A549 (cell line): Measurements from ENCODE around the gene IGF2R. TPM values are rescaled to one million over a fixed set of nuclear protein-coding genes. Genes with fewer than 3 reads are reported as not detected.

Experiments used
- ATAC-seq, 2 experiments: fragments of 200-7000 bp in 1 of 2; fragments of >200 bp in 1 of 2; cut with Nextera tagmentation in 1 of 2; cut with Tn5 transposase in 1 of 2; 3 replicates each; pipeline versions ENCODE4 v1.8.0 to v1.9.1; 2018 to 2020; ENCODE audit warnings: mild to moderate bottlenecking in 1 of 2, moderate library complexity in 1 of 2
- CTCF ChIA-PET: fragments of 300-600 bp; sonication (Branson Sonifier 250); formaldehyde crosslinking; extraction: SDS; loops from one replicate; lab custom pipeline; 2021; ENCODE audit warnings: antibody characterized with exemption, inconsistent platforms; lab: Yijun Ruan, JAX
- POLR2A ChIA-PET: fragments of 350-600 bp; formaldehyde crosslinking; extraction: SDS; loops from one replicate; lab custom pipeline; 2021; ENCODE audit warnings: antibody characterized with exemption, inconsistent platforms; lab: Yijun Ruan, JAX
- DNase-seq, 2 experiments: peaks; one replicate each; pipeline versions ENCODE4 v3.0.0 to v3.0.0-alpha.2; 2011 to 2016; ENCODE audit warnings: low read depth in 1 of 2, low spot score in 1 of 2
- FAIRE-seq: peaks from 2 replicates; lab custom pipeline; 2011; peaks lifted over from hg19 to GRCh38; lab: Jason Lieb, UNC
- H3K27ac ChIP-seq, 2 experiments: fragments of >200 bp; sonication (Bioruptor Twin); formaldehyde crosslinking; 3 replicates each; pipeline ENCODE4 v1.5.1; 2016 to 2017
- H3K4me1 ChIP-seq: fragments of >200 bp; sonication (Bioruptor Twin); formaldehyde crosslinking; 3 replicates; pipeline ENCODE4 v1.6.1; 2016
- H3K4me2 ChIP-seq: fragments of >200 bp; sonication (Bioruptor Twin); formaldehyde crosslinking; 3 replicates; pipeline ENCODE4 v1.6.1; 2016
- H3K4me3 ChIP-seq: fragments of >200 bp; sonication (Bioruptor Twin); formaldehyde crosslinking; 3 replicates; pipeline ENCODE4 v1.5.1; 2016
- H3K9me3 ChIP-seq: fragments of >200 bp; sonication (Bioruptor Twin); formaldehyde crosslinking; 3 replicates; pipeline ENCODE4 v1.6.1; 2016
- CHD2 ChIP-seq: fragments of 150-350 bp; IDR thresholded peaks from 2 replicates; pipeline ENCODE4 v1.6.1; 2014; ENCODE audit warnings: low read length; ENCODE audit not compliant: partially characterized antibody
- EHMT2 ChIP-seq: fragments of 200-600 bp; sonication (generic); IDR thresholded peaks from 2 replicates; pipeline ENCODE4 v1.6.1; 2016; ENCODE audit warnings: antibody characterized with exemption, low read depth, mild to moderate bottlenecking, moderate library complexity
- EP300 ChIP-seq, 2 experiments: fragments of >200 bp; sonication (Bioruptor Twin); formaldehyde crosslinking; IDR thresholded peaks; 2 replicates in 1 of 2; 3 replicates in 1 of 2; pipeline ENCODE4 v1.6.1; 2016 to 2017
- FOXS1 ChIP-seq: fragments of 250-450 bp; sonication (Bioruptor Pico); IDR thresholded peaks from 2 replicates; pipeline ENCODE4 v1.5.0; 2020; ENCODE audit warnings: mild to moderate bottlenecking, moderate library complexity
- GATA3 ChIP-seq: IDR thresholded peaks from 2 replicates; pipeline ENCODE4 v1.6.1; 2012; ENCODE audit warnings: borderline replicate concordance
- HEYL ChIP-seq: fragments of 250-450 bp; sonication (Bioruptor Pico); IDR thresholded peaks from 2 replicates; pipeline ENCODE4 v1.8.0; 2021; ENCODE audit warnings: mild to moderate bottlenecking, moderate library complexity
- HOXA7 ChIP-seq: fragments of 250-450 bp; sonication (Bioruptor Pico); IDR thresholded peaks from 2 replicates; pipeline ENCODE4 v1.5.0; 2020; ENCODE audit warnings: mild to moderate bottlenecking, moderate library complexity
- JUN ChIP-seq, 2 experiments: fragments of >200 bp; sonication (Bioruptor Twin); formaldehyde crosslinking; IDR thresholded peaks; 2 replicates in 1 of 2; 3 replicates in 1 of 2; pipeline ENCODE4 v1.6.1; 2016 to 2017
- JUNB ChIP-seq: fragments of >200 bp; sonication (Bioruptor Twin); formaldehyde crosslinking; IDR thresholded peaks from 2 replicates; pipeline ENCODE4 v1.6.1; 2016
- KDM5A ChIP-seq: fragments of 200-600 bp; sonication (generic); IDR thresholded peaks from 2 replicates; pipeline ENCODE4 v1.6.1; 2016; ENCODE audit warnings: antibody characterized with exemption, mild to moderate bottlenecking
- MAFK ChIP-seq: fragments of 450-650 bp; IDR thresholded peaks from 2 replicates; pipeline ENCODE4 v1.6.1; 2014; ENCODE audit not compliant: partially characterized antibody
- MYC ChIP-seq: IDR thresholded peaks from 2 replicates; pipeline ENCODE4 v1.6.1; 2012; ENCODE audit warnings: mild to moderate bottlenecking, inconsistent platforms, low read length, improper control_type of control experiment, borderline replicate concordance
- NFE2L2 ChIP-seq: fragments of 150-350 bp; conservative IDR thresholded peaks from 2 replicates; pipeline ENCODE4 v1.6.1; 2014; ENCODE audit warnings: low read length
- NPAS2 ChIP-seq: fragments of 250-450 bp; sonication (Bioruptor Pico); IDR thresholded peaks from 2 replicates; pipeline ENCODE4 v1.8.0; 2022; ENCODE audit warnings: mild to moderate bottlenecking, moderate library complexity, borderline replicate concordance
- NR3C1 ChIP-seq: fragments of >200 bp; sonication (Bioruptor Twin); formaldehyde crosslinking; IDR thresholded peaks from 3 replicates; pipeline ENCODE4 v1.6.1; 2017
- POLR2A ChIP-seq: IDR thresholded peaks from 2 replicates; pipeline ENCODE4 v1.6.1; 2012; ENCODE audit warnings: mild to moderate bottlenecking, low read length
- RFX5 ChIP-seq: fragments of 450-650 bp; IDR thresholded peaks from 2 replicates; pipeline ENCODE4 v1.7.1; 2014; ENCODE audit warnings: antibody characterized with exemption, mild to moderate bottlenecking, moderate library complexity
- RNF2 ChIP-seq: fragments of 200-600 bp; sonication (generic); IDR thresholded peaks from 2 replicates; pipeline ENCODE4 v1.6.1; 2016; ENCODE audit warnings: low read depth, mild to moderate bottlenecking, antibody characterized with exemption, moderate library complexity, borderline replicate concordance
- SMC3 ChIP-seq: fragments of >200 bp; sonication (Bioruptor Twin); formaldehyde crosslinking; IDR thresholded peaks from 3 replicates; pipeline ENCODE4 v1.6.1; 2018; ENCODE audit warnings: inconsistent platforms
- TP53 ChIP-seq: fragments of 250-450 bp; sonication (Bioruptor Pico); IDR thresholded peaks from 2 replicates; pipeline ENCODE4 v1.5.0; 2021; ENCODE audit warnings: mild to moderate bottlenecking, moderate library complexity
- ZC3H11A ChIP-seq: fragments of 450-650 bp; IDR thresholded peaks from 2 replicates; pipeline ENCODE4 v1.6.1; 2014; ENCODE audit warnings: antibody characterized with exemption, mild to moderate bottlenecking
- WGBS: methylation state at CpG from one replicate; pipeline ENCODE4 v1.1.6; 2017; ENCODE audit errors: missing lambda C conversion rate; 5-methylcytosine and 5-hydroxymethylcytosine counted together
- polyA plus RNA-seq, 4 experiments: library from polyadenylated mRNA; depleted of rRNA in 3 of 4; stranded (reverse); fragments of >200 nt; fragmentation: RNase III in 1 of 4; extraction: RNeasy Plus Mini Kit Qiagen cat#74134 plus additional on column Dnase treatment in 1 of 4; gene quantifications; 2 replicates in 3 of 4; 3 replicates in 1 of 4; pipeline ENCODE4 v1.2.3, GENCODE V29; 2011 to 2017
- TF ChIP-seq, protein P1 (sequence below): fragments of 250-450 bp; sonication (Bioruptor Pico); IDR thresholded peaks from 2 replicates; pipeline ENCODE4 v1.5.0; 2020; ENCODE audit warnings: low read depth, mild to moderate bottlenecking, moderate library complexity
- TF ChIP-seq, protein P2 (sequence below): IDR thresholded peaks from 2 replicates; pipeline ENCODE4 v1.6.1; 2012
- TF ChIP-seq, protein P3 (sequence below): fragments of 450-650 bp; IDR thresholded peaks from 2 replicates; pipeline ENCODE4 v1.6.1; 2014; ENCODE audit warnings: antibody characterized with exemption
- TF ChIP-seq, protein P4 (sequence below): fragments of 150-350 bp; IDR thresholded peaks from 2 replicates; pipeline ENCODE4 v1.6.1; 2014; ENCODE audit warnings: low read depth, mild to moderate bottlenecking, low read length

Gene IGF2R
- polyA plus RNA-seq, 2 of the 4 experiments (the other 2 are of a cell fraction): 17.6 to 24.9 TPM

DNA sequence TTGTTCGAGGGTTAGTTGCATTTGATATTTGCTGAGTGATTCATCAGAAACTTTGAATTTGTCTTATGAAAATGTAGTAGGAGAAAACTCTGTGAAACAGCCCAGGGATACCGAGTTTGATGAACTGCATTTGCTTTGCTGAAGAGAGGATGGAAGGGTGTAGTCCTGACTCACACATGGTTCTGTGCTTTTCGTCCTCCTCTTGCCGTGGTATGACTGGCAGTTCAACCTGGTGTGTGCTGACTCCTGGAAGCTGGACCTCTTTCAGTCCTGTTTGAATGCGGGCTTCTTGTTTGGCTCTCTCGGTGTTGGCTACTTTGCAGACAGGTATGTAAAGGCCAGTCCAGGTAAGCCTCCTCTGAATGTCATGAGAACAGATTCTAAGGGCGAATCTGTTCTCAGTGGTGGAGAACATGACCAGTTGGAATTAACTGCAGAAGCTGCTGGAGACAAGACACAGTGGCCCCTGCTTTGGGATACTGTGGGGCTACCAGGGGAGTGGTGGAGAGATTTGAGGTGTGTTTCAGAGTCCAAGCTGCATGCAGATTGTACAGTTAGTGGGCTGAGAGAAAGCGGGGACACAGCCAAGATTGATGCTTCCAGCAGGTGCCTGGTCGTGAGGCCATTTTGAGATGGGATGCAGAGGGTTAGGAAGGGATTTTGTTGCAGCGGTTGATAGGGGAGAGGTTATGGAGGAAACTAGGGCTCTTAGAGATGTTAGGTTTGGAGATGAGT is 161.2 kb downstream of the IGF2R start (continued):
- TF ChIP-seq HEYL (no peak), JUN (IDR thresholded peaks at IDR 0.05) (no peak), RFX5 (no peak), MAFK (no peak), GATA3 (no peak), EP300 (IDR thresholded peaks at IDR 0.05) (no peak), NR3C1 (no peak), MYC (no peak)

DNA sequence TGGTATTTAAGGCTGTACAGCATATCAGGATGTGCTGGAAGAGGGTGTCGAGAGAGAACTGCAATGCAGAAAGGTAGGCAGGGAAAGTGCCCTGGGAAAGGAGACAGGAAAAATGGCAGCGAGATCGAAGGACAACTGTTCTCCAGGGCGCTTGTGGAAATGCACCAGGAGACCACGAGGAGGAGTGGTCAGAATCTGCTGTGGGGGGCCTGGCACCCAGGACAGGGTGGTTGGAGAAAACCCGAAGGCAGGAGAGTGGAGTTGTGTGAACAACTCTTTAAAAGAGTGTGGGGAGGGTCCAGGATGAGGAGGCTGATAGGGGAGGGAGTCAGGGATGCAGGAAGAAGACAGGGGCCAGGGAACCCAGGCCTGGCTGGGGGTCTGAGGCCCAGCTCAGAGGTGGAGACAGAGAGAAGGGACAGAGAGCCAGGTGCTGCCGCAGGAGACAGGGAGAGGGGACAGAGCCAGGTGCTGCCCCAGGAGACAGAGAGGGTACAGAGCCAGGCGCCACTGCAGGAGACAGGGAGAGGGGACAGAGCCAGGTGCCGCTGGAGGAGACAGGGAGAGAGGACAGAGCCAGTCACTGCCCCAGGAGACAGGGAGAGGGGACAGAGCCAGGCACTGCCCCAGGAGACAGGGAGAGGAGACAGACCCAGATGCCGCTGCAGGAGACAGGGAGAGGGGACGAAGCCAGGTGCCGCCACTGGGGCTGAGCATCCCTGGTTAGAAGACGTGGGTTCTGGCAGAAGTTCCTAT is 162.0 kb downstream of the IGF2R start:
- POLR2A ChIA-PET: no interaction called here
- CTCF ChIA-PET: interaction anchor here (0.7 to 1.2 kb wide), 3 partner anchors 267 to 1469 kb away, joined by 3 to 4 read pairs (median 3); no protein-coding TSS in a partner anchor
- 86% methylated on average over 12 of the region's 13 CpGs for WGBS

DNA sequence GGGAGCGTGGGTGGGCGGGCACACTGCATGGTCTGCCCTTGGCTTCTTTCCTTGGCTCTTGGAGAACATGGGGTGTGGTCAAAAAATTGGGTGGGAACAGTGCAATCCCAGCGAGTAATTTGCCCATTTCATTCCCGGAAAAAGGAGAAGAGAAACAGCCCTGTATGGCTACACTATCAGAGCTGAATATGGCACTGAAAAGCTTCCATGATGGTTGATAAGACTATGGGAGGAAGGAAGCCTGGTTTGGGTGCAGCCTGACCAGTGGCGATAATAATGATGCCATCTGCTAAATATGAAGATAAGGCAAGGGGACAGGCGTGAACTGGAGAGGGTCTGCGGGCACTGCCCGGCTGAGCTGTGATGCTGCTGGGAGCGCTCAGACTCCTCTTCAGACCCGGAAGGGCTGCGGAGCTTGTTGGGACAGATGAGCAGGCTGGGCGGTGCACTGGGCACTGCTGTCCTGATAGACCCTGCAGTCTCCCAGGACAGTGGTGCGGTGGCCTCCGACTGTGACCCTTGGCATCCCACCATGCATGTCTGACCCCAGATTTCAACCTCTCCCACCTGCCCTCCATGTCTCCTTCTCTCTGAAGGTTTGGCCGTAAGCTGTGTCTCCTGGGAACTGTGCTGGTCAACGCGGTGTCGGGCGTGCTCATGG is 162.9 kb downstream of the IGF2R start:
- POLR2A ChIA-PET: no interaction called here
- 94% methylated on average over 17 of the region's 19 CpGs for WGBS
- no peak for ATAC-seq
- CTCF ChIA-PET: interaction anchor here (1.2 kb wide), 1 partner anchor 323 kb away, joined by 4 read pairs; no protein-coding TSS in a partner anchor
- H3K4me1 ChIP-seq: peaks cover 10% of the 10 kb centered on the region; the same call in 2 of the 3 replicates
- DNase-seq: no peak
- H3K27ac ChIP-seq: no peak overlapping the region
- H3K9me3 ChIP-seq: no peaks in the 10 kb centered on the region
- FAIRE-seq: no peak
- H3K4me3 ChIP-seq: no peak overlapping the region
- no peak overlapping the region for H3K4me2 ChIP-seq
- no peak for TF ChIP-seq NPAS2
- no peak for TF ChIP-seq ZC3H11A
- TF ChIP-seq POLR2A: no peak
- TF ChIP-seq RNF2: no peak
- no peak for TF ChIP-seq TP53 (CRISPR knock-in tag)

More for the DNA sequence above, 162.0 kb downstream of the IGF2R start:
- ATAC-seq: no peak
- no peaks in the 10 kb centered on the region for H3K9me3 ChIP-seq
- H3K27ac ChIP-seq: no peak overlapping the region
- FAIRE-seq: no peak
- H3K4me1 ChIP-seq: peaks cover 10% of the 10 kb centered on the region; the same call in 2 of the 3 replicates
- no peak for DNase-seq
- TF ChIP-seq SMC3 (no peak), KDM5A (no peak), EHMT2 (no peak), HOXA7 (CRISPR knock-in tag) (no peak), NFE2L2 (no peak), FOXS1 (CRISPR knock-in tag) (no peak), CHD2 (no peak), JUNB (no peak), NPAS2 (no peak)
- TF ChIP-seq, protein P1, sequence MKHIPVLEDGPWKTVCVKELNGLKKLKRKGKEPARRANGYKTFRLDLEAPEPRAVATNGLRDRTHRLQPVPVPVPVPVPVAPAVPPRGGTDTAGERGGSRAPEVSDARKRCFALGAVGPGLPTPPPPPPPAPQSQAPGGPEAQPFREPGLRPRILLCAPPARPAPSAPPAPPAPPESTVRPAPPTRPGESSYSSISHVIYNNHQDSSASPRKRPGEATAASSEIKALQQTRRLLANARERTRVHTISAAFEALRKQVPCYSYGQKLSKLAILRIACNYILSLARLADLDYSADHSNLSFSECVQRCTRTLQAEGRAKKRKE (CRISPR knock-in tag): no peak
- TF ChIP-seq, protein P2, sequence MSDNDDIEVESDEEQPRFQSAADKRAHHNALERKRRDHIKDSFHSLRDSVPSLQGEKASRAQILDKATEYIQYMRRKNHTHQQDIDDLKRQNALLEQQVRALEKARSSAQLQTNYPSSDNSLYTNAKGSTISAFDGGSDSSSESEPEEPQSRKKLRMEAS: no peak
- TF ChIP-seq, protein P3, sequence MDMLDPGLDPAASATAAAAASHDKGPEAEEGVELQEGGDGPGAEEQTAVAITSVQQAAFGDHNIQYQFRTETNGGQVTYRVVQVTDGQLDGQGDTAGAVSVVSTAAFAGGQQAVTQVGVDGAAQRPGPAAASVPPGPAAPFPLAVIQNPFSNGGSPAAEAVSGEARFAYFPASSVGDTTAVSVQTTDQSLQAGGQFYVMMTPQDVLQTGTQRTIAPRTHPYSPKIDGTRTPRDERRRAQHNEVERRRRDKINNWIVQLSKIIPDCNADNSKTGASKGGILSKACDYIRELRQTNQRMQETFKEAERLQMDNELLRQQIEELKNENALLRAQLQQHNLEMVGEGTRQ: no peak
- TF ChIP-seq, protein P4, sequence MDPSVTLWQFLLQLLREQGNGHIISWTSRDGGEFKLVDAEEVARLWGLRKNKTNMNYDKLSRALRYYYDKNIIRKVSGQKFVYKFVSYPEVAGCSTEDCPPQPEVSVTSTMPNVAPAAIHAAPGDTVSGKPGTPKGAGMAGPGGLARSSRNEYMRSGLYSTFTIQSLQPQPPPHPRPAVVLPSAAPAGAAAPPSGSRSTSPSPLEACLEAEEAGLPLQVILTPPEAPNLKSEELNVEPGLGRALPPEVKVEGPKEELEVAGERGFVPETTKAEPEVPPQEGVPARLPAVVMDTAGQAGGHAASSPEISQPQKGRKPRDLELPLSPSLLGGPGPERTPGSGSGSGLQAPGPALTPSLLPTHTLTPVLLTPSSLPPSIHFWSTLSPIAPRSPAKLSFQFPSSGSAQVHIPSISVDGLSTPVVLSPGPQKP: no peak
- TF ChIP-seq, all 56 proteins: peak for 0
- no peak overlapping the region for H3K4me3 ChIP-seq
- no peak overlapping the region for H3K4me2 ChIP-seq
